H9 (cell line): Measurements from ENCODE around the gene WDR7. TPM values are rescaled to one million over a fixed set of nuclear protein-coding genes. Genes with fewer than 3 reads are reported as not detected.

Experiments used
- DNase-seq: peaks from one replicate; pipeline ENCODE4 v3.0.0-alpha.2; 2017
- H2AFZ ChIP-seq: one replicate; pipeline ENCODE4 v1.6.1; 2013; ENCODE audit warnings: mild to moderate bottlenecking, low read length, control low read depth, moderate library complexity
- H2AK5ac ChIP-seq: 2 replicates; pipeline ENCODE4 v1.6.1; 2013; ENCODE audit warnings: low read length, control low read depth, mixed read lengths; ENCODE audit not compliant: insufficient read length
- H2BK120ac ChIP-seq: one replicate; pipeline ENCODE4 v1.6.1; 2013; ENCODE audit warnings: low read depth, mild to moderate bottlenecking, low read length, control low read depth, inconsistent platforms; ENCODE audit not compliant: poor library complexity, severe bottlenecking
- H2BK12ac ChIP-seq: 2 replicates; pipeline ENCODE4 v1.6.1; 2013; ENCODE audit warnings: low read length, control low read depth, mixed read lengths, low read depth; ENCODE audit not compliant: insufficient read length
- H2BK15ac ChIP-seq: 2 replicates; pipeline ENCODE4 v1.6.1; 2013; ENCODE audit warnings: low read depth, low read length, control low read depth
- H2BK20ac ChIP-seq: one replicate; pipeline ENCODE4 v1.6.1; 2013; ENCODE audit warnings: low read depth, mild to moderate bottlenecking, low read length, control low read depth, inconsistent platforms; ENCODE audit not compliant: poor library complexity, severe bottlenecking
- H2BK5ac ChIP-seq: 2 replicates; pipeline ENCODE4 v1.6.1; 2013; ENCODE audit warnings: low read length, control low read depth, mixed read lengths; ENCODE audit not compliant: insufficient read length
- H3K14ac ChIP-seq: 2 replicates; pipeline ENCODE4 v1.6.1; 2013; ENCODE audit warnings: low read length, control low read depth; ENCODE audit not compliant: insufficient read depth
- H3K18ac ChIP-seq: 2 replicates; pipeline ENCODE4 v1.6.1; 2013; ENCODE audit warnings: low read depth, mild to moderate bottlenecking, mixed read lengths, low read length, control low read depth; ENCODE audit not compliant: insufficient read length
- H3K23ac ChIP-seq: 2 replicates; pipeline ENCODE4 v1.6.1; 2013; ENCODE audit warnings: low read length, control low read depth, mixed read lengths, low read depth; ENCODE audit not compliant: insufficient read length
- H3K23me2 ChIP-seq: 2 replicates; pipeline ENCODE4 v1.6.1; 2013; ENCODE audit warnings: low read depth, mild to moderate bottlenecking, mixed read lengths, low read length, control low read depth; ENCODE audit not compliant: insufficient read length, poor library complexity, severe bottlenecking
- H3K27ac ChIP-seq: 2 replicates; pipeline ENCODE4 v1.5.1; 2013; ENCODE audit warnings: low read length, control low read depth, mixed read lengths, low read depth; ENCODE audit not compliant: insufficient read length
- H3K27me3 ChIP-seq: 2 replicates; pipeline ENCODE4 v1.6.1; 2013; ENCODE audit warnings: low read length, control low read depth, inconsistent platforms; ENCODE audit not compliant: insufficient read depth
- H3K4ac ChIP-seq: 2 replicates; pipeline ENCODE4 v1.6.1; 2013; ENCODE audit warnings: low read depth, mild to moderate bottlenecking, control low read depth, inconsistent platforms, low read length, moderate library complexity
- H3K4me1 ChIP-seq: 2 replicates; pipeline ENCODE4 v1.6.1; 2013; ENCODE audit warnings: low read length, control low read depth, inconsistent platforms; ENCODE audit not compliant: insufficient read depth
- H3K4me2 ChIP-seq: 2 replicates; pipeline ENCODE4 v1.6.1; 2013; ENCODE audit warnings: low read length, control low read depth, mixed read lengths; ENCODE audit not compliant: insufficient read length, insufficient read depth
- H3K56ac ChIP-seq: 2 replicates; pipeline ENCODE4 v1.6.1; 2013; ENCODE audit warnings: low read depth, mild to moderate bottlenecking, mixed read lengths, low read length, control low read depth; ENCODE audit not compliant: insufficient read length
- H3K79me1 ChIP-seq: 2 replicates; pipeline ENCODE4 v1.6.1; 2013; ENCODE audit warnings: low read depth, mild to moderate bottlenecking, moderate library complexity, low read length, control low read depth, inconsistent platforms; ENCODE audit not compliant: insufficient read depth, poor library complexity, severe bottlenecking
- H3K79me2 ChIP-seq: 2 replicates; pipeline ENCODE4 v1.6.1; 2013; ENCODE audit warnings: low read length, control low read depth, inconsistent platforms; ENCODE audit not compliant: insufficient read depth
- H3K9ac ChIP-seq: 2 replicates; pipeline ENCODE4 v1.6.1; 2013; ENCODE audit warnings: low read length, control low read depth, mixed read lengths; ENCODE audit not compliant: insufficient read length; ENCODE audit errors: extremely low read depth
- H3K9me3 ChIP-seq: one replicate; pipeline ENCODE4 v1.6.1; 2013; ENCODE audit warnings: low read depth, low read length, inconsistent platforms; ENCODE audit not compliant: control insufficient read depth
- H3T11ph ChIP-seq: one replicate; pipeline ENCODE4 v1.6.1; 2013; ENCODE audit warnings: mild to moderate bottlenecking, low read length, control low read depth, inconsistent platforms
- H4K20me1 ChIP-seq: one replicate; pipeline ENCODE4 v1.6.1; 2013; ENCODE audit not compliant: control insufficient read depth, insufficient read length, insufficient read depth
- H4K5ac ChIP-seq: 2 replicates; pipeline ENCODE4 v1.6.1; 2013; ENCODE audit warnings: low read depth, mild to moderate bottlenecking, mixed read lengths, low read length, control low read depth; ENCODE audit not compliant: insufficient read length
- H4K8ac ChIP-seq: replicated peaks from 2 replicates; pipeline ENCODE4 v1.6.1; 2013; ENCODE audit warnings: low read length, control low read depth, mixed read lengths, low read depth; ENCODE audit not compliant: insufficient read length
- H4K91ac ChIP-seq: 2 replicates; pipeline ENCODE4 v1.6.1; 2013; ENCODE audit warnings: low read depth, mild to moderate bottlenecking, moderate library complexity, mixed read lengths, low read length, control low read depth; ENCODE audit not compliant: insufficient read length
- H3K27ac Mint-ChIP-seq, 3 experiments: 2 replicates in 2 of 3; 3 replicates in 1 of 3; pipeline ENCODE4 v1.8.0; 2020 to 2021; ENCODE audit warnings: mixed read lengths in 3 of 3, mild to moderate bottlenecking in 1 of 3, moderate library complexity in 1 of 3
- H3K27me3 Mint-ChIP-seq: 2 replicates; pipeline ENCODE4 v1.8.0; 2021; ENCODE audit warnings: low read depth, mild to moderate bottlenecking, moderate library complexity, mixed read lengths
- H3K36me3 Mint-ChIP-seq, 3 experiments: 2 replicates in 2 of 3; 3 replicates in 1 of 3; pipeline ENCODE4 v1.8.0; 2020 to 2021; ENCODE audit warnings: low read depth in 3 of 3, mixed read lengths in 3 of 3; ENCODE audit not compliant: insufficient read depth in 1 of 3
- H3K4me1 Mint-ChIP-seq, 2 experiments: 2 replicates each; pipeline ENCODE4 v1.8.0; 2020; ENCODE audit warnings: mixed read lengths in 2 of 2
- H3K4me3 Mint-ChIP-seq, 2 experiments: 2 replicates in 1 of 2; 3 replicates in 1 of 2; pipeline ENCODE4 v1.8.0; 2020 to 2021; ENCODE audit warnings: mild to moderate bottlenecking in 2 of 2, mixed read lengths in 2 of 2, moderate library complexity in 1 of 2
- H3K9me3 Mint-ChIP-seq, 2 experiments: 2 replicates in 1 of 2; 3 replicates in 1 of 2; pipeline ENCODE4 v1.8.0; 2020; ENCODE audit warnings: mild to moderate bottlenecking in 2 of 2, mixed read lengths in 2 of 2, moderate library complexity in 1 of 2
- CTCF ChIP-seq: fragments of 200-600 bp; sonication (generic); conservative IDR thresholded peaks from 3 replicates; pipeline ENCODE4 v1.8.0; 2021; ENCODE audit warnings: antibody characterized with exemption, mild to moderate bottlenecking
- WGBS: extraction: QIAGEN DNeasy Blood & Tissue Kit; methylation state at CpG from one replicate; pipeline ENCODE4 v1.1.7; 2013; ENCODE audit warnings: missing lambda C conversion rate, low lambda C conversion rate, mixed read lengths; ENCODE audit not compliant: insufficient read length; ENCODE audit errors: extremely low coverage; 5-methylcytosine and 5-hydroxymethylcytosine counted together
- total RNA-seq: library from RNA; stranded (reverse); gene quantifications from 2 replicates; pipeline ENCODE4 v1.2.1, GENCODE V29; 2021

Gene WDR7
- total RNA-seq, 1 experiment from 2014 or later = 14.8 TPM

GRCh38 chr18:56921896-56922480 is 270.8 kb downstream of the WDR7 start:
- H3K4me3 Mint-ChIP-seq = no peak overlapping the region

More at GRCh38 chr18:56921896-56922480, 270.8 kb downstream of the WDR7 start:
- H3K9me3 ChIP-seq = no peaks in the 10 kb centered on the region
- H2BK12ac ChIP-seq = no peak overlapping the region
- no peak overlapping the region for H3T11ph ChIP-seq
- Mint-ChIP-seq H3K27me3 (no peaks in the 10 kb centered on the region), H3K4me1 (peaks cover 16 to 17% of the 10 kb centered on the region in 2 experiments), H3K27ac (no peak overlapping the region), H3K9me3 (no peaks in the 10 kb centered on the region; a peak in 1 of 5 replicates), H3K36me3 (no peaks in the 10 kb centered on the region)
- H4K91ac ChIP-seq = no peak overlapping the region
- no peak overlapping the region for H3K14ac ChIP-seq
- H3K23ac ChIP-seq = no peak overlapping the region
- H2BK120ac ChIP-seq = no peak overlapping the region
- no peaks in the 10 kb centered on the region for H3K79me1 ChIP-seq
- H2AK5ac ChIP-seq = no peak overlapping the region
- H2BK5ac ChIP-seq = no peak overlapping the region
- no peak overlapping the region for H3K4me2 ChIP-seq
- H3K4ac ChIP-seq = no peak overlapping the region
- no peaks in the 10 kb centered on the region for H4K20me1 ChIP-seq
- no peaks in the 10 kb centered on the region for H3K23me2 ChIP-seq
- H3K27me3 ChIP-seq = no peaks in the 10 kb centered on the region
- TF ChIP-seq CTCF = no peak
- H3K4me1 ChIP-seq = peaks cover 6% of the 10 kb centered on the region; the same call in 1 of the 2 replicates
- DNase-seq = no peak
- H2BK15ac ChIP-seq = no peak overlapping the region
- no peak overlapping the region for H2BK20ac ChIP-seq
- no CpG with 5 or more reads among the region's 1 CpG for WGBS
- no peak overlapping the region for H4K8ac ChIP-seq
- no peak overlapping the region for H3K27ac ChIP-seq
- no peak overlapping the region for H3K18ac ChIP-seq
- no peak overlapping the region for H3K9ac ChIP-seq
- H3K79me2 ChIP-seq = no peaks in the 10 kb centered on the region
- H3K56ac ChIP-seq = no peak overlapping the region
- no peak overlapping the region for H4K5ac ChIP-seq
- H2AFZ ChIP-seq = no peak overlapping the region
